ENCODE measurements around the gene GTPBP6. TPM values are rescaled to one million over a fixed set of nuclear protein-coding genes. Genes with fewer than 3 reads are reported as not detected.
A peak's percentile ranks its signal among the peaks of the same experiment; 100 is the strongest.

The GTPBP6 gene
- total RNA-seq, 5 donors from 2014 or later (not counting 1 experiment from before 2014, with no cell fraction given) = 58.8 to 112 (median 111) TPM

GRCh38 chrX:357035-357692 is 38.6 kb upstream of the GTPBP6 start:
- Mint-ChIP-seq H3K4me1 (peaks cover 26 to 29% (median 27%) of the 10 kb centered on the region in 3 donors), H3K27ac (peak overlapping the region; percentile 89 to 95), H3K4me3 (peak overlapping the region; percentile 8 to 69 (median 45)), H3K36me3 (peaks cover 54% of the 10 kb centered on the region), H3K9me3 (peaks cover 0 to 13% (median 3%) of the 10 kb centered on the region in 3 donors), H3K27me3 (no peaks in the 10 kb centered on the region)
- DNase-seq = no peak
- CTCF ChIA-PET = no interaction called here
- Histone ChIP-seq H3K9me3 (no peaks in the 10 kb centered on the region), H3K4me3 (ENCODE audit: control insufficient read depth in 1 of 2, extremely low read depth in 1 of 2, low read length in 1 of 2) (no peak overlapping the region), H3K36me3 (ENCODE audit: control insufficient read depth in 2 of 2, extremely low read depth in 1 of 2, insufficient read depth in 1 of 2, low read length in 1 of 2) (peaks cover 0 to 10% of the 10 kb centered on the region in 2 donors), H3K27me3 (replicated peaks in 1 of 2; ENCODE audit: control insufficient read depth in 2 of 2, extremely low read depth in 1 of 2, insufficient read depth in 2 of 2, low read length in 1 of 2) (no peaks in the 10 kb centered on the region), H3K27ac (ENCODE audit: low read length) (peak overlapping the region; percentile 62), H3K4me1 (ENCODE audit: control insufficient read depth in 1 of 2, extremely low read depth in 1 of 2, insufficient read depth in 2 of 2, low read length in 2 of 2) (peaks cover 0 to 21% of the 10 kb centered on the region in 2 experiments)
- ATAC-seq (replicated peaks in 1 of 4) = peak in 3 of 4 experiments; percentile 39 to 67 (median 43)
- 66% methylated on average over 5 of the region's 14 CpGs for WGBS (ENCODE audit: insufficient coverage)
- POLR2A ChIA-PET = no interaction called here

DNA sequence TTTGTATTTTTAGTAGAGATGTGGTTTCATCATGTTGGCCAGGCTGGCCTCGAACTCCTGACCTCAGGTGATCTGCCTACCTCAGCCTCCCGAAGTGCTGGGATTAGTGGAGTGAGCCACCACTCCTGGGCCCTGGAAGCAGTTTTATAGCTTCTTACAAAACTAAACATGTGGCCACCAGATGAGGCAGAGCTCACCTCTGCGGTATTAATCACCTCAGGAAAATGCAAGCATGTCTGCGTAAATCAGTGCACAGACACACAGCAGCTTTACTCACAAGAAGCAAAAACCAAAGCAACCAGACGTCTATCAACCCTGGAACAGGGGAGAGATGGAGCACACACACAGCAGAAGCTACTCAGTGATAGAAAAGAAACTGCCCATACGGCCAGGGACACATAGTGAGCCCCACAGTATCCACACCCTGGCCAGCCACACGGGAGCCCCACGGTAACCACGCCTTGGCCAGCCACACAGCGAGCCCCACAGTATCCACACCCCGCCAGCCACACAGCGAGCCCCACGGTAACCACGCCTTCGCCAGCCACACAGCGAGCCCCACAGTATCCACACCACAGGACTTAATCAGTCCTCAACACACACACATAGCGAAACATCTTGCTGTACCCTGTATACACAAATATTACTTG is 37.9 kb upstream of the GTPBP6 start:
- H3K4me3 ChIP-seq (ENCODE audit: control insufficient read depth in 1 of 2, extremely low read depth in 1 of 2, low read length in 1 of 2) = no peak overlapping the region
- DNase-seq (no peak), ATAC-seq (replicated peaks in 1 of 4) (no peak)
- H3K27ac ChIP-seq (ENCODE audit: low read length) = peak overlapping the region; percentile 62
- WGBS (ENCODE audit: insufficient coverage) = 64% methylated on average over 12 of the region's 17 CpGs
- no peaks in the 10 kb centered on the region for H3K27me3 Mint-ChIP-seq
- peak overlapping the region in 2 of 3 donors; percentile 8 to 69 for H3K4me3 Mint-ChIP-seq
- ChIA-PET CTCF (no interaction called here), POLR2A (no interaction called here)
- H3K27me3 ChIP-seq (replicated peaks in 1 of 2; ENCODE audit: control insufficient read depth in 2 of 2, extremely low read depth in 1 of 2, insufficient read depth in 2 of 2, low read length in 1 of 2) = no peaks in the 10 kb centered on the region
- H3K36me3 ChIP-seq (ENCODE audit: control insufficient read depth in 2 of 2, extremely low read depth in 1 of 2, insufficient read depth in 1 of 2, low read length in 1 of 2) = peaks cover 0 to 10% of the 10 kb centered on the region in 2 donors
- H3K27ac Mint-ChIP-seq = peak overlapping the region; percentile 89 to 95
- H3K4me1 Mint-ChIP-seq = peaks cover 26 to 29% (median 27%) of the 10 kb centered on the region in 3 donors
- H3K4me1 ChIP-seq (ENCODE audit: control insufficient read depth in 1 of 2, extremely low read depth in 1 of 2, insufficient read depth in 2 of 2, low read length in 2 of 2) = peaks cover 0 to 21% of the 10 kb centered on the region in 2 experiments
- H3K9me3 Mint-ChIP-seq = peaks cover 0 to 13% (median 3%) of the 10 kb centered on the region in 3 donors
- no peaks in the 10 kb centered on the region for H3K9me3 ChIP-seq
- peaks cover 50% of the 10 kb centered on the region for H3K36me3 Mint-ChIP-seq

GRCh38 chrX:355329-356050 is 36.9 kb upstream of the GTPBP6 start:
- Histone ChIP-seq H3K9me3 (no peaks in the 10 kb centered on the region), H3K4me1 (ENCODE audit: control insufficient read depth in 1 of 2, extremely low read depth in 1 of 2, insufficient read depth in 2 of 2, low read length in 2 of 2) (peaks cover 0 to 21% of the 10 kb centered on the region in 2 experiments), H3K27ac (ENCODE audit: low read length) (no peak overlapping the region), H3K4me3 (ENCODE audit: control insufficient read depth in 1 of 2, extremely low read depth in 1 of 2, low read length in 1 of 2) (no peak overlapping the region), H3K27me3 (replicated peaks in 1 of 2; ENCODE audit: control insufficient read depth in 2 of 2, extremely low read depth in 1 of 2, insufficient read depth in 2 of 2, low read length in 1 of 2) (no peaks in the 10 kb centered on the region), H3K36me3 (ENCODE audit: control insufficient read depth in 2 of 2, extremely low read depth in 1 of 2, insufficient read depth in 1 of 2, low read length in 1 of 2) (peaks cover 0 to 2% of the 10 kb centered on the region in 2 donors)
- DNase-seq = no peak
- Mint-ChIP-seq H3K27ac (peak overlapping the region; percentile 22 to 36), H3K4me1 (peaks cover 26 to 29% (median 27%) of the 10 kb centered on the region in 3 donors), H3K27me3 (no peaks in the 10 kb centered on the region), H3K36me3 (peaks cover 42% of the 10 kb centered on the region), H3K4me3 (no peak overlapping the region), H3K9me3 (peaks cover 0 to 13% (median 3%) of the 10 kb centered on the region in 3 donors)
- POLR2A ChIA-PET = no interaction called here
- ATAC-seq (replicated peaks in 1 of 4) = no peak
- 94% methylated on average over 31 of the region's 35 CpGs for WGBS (ENCODE audit: insufficient coverage)
- CTCF ChIA-PET = no interaction called here

- ATAC-seq (replicated peaks in 1 of 4) (no peak), DNase-seq (no peak)
- Histone ChIP-seq H3K9me3 (no peaks in the 10 kb centered on the region), H3K36me3 (ENCODE audit: control insufficient read depth in 2 of 2, extremely low read depth in 1 of 2, insufficient read depth in 1 of 2, low read length in 1 of 2) (peaks cover 0 to 2% of the 10 kb centered on the region in 2 donors), H3K4me3 (ENCODE audit: control insufficient read depth in 1 of 2, extremely low read depth in 1 of 2, low read length in 1 of 2) (no peak overlapping the region), H3K4me1 (ENCODE audit: control insufficient read depth in 1 of 2, extremely low read depth in 1 of 2, insufficient read depth in 2 of 2, low read length in 2 of 2) (peaks cover 0 to 21% of the 10 kb centered on the region in 2 experiments), H3K27me3 (replicated peaks in 1 of 2; ENCODE audit: control insufficient read depth in 2 of 2, extremely low read depth in 1 of 2, insufficient read depth in 2 of 2, low read length in 1 of 2) (no peaks in the 10 kb centered on the region), H3K27ac (ENCODE audit: low read length) (no peak overlapping the region)
- ChIA-PET POLR2A (no interaction called here), CTCF (no interaction called here)
- H3K4me3 Mint-ChIP-seq = no peak overlapping the region
- H3K36me3 Mint-ChIP-seq = peaks cover 40% of the 10 kb centered on the region
- H3K27me3 Mint-ChIP-seq = no peaks in the 10 kb centered on the region
- 92% methylated on average over 27 of the region's 39 CpGs for WGBS (ENCODE audit: insufficient coverage)
- H3K4me1 Mint-ChIP-seq = peaks cover 27 to 31% (median 29%) of the 10 kb centered on the region in 3 donors
- H3K27ac Mint-ChIP-seq = no peak overlapping the region
- H3K9me3 Mint-ChIP-seq = peaks cover 0 to 6% (median 0%) of the 10 kb centered on the region in 3 donors
Observed at GRCh38 chrX:353566-354535, 35.3 kb upstream of the GTPBP6 start.

DNA sequence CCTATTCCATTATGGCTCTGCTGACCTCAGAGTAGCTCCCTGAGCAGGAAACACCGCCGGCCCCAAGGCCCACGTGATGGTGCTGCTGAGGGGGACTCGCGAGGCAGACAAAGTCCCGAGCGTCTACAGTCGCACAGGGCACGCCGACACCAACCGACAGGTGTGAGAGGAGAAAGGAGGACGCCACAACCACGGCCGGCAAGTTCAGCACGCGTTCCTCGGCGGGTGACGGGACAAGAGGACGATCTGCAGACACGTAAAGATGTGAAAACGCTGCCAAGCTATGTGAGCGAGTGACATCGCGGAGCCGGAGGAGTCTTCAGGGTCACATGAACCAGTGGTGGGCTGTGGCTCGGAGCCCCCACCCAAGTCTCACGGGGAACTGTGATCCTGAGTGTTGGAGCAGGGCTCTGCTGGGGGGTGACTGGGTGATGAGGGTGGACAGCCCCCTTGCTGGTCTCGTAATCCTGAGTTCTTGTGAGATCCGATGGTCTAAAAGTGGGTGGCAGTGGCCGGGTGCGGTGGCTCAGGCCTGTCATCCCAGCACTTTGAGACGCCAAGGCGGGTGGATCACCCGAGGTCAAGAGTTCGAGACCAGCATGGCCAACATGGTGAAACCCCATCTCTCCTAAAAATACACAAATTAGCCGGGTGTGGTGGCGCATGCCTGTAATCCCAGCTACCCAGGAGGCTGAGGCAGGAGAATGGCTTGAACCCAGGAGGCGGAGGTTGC is 34.2 kb upstream of the GTPBP6 start:
- POLR2A ChIA-PET = no interaction called here
- Mint-ChIP-seq H3K27ac (no peak overlapping the region), H3K4me3 (no peak overlapping the region), H3K9me3 (peaks cover 0 to 5% (median 0%) of the 10 kb centered on the region in 3 donors), H3K27me3 (no peaks in the 10 kb centered on the region), H3K36me3 (peaks cover 42% of the 10 kb centered on the region), H3K4me1 (peaks cover 24 to 28% (median 27%) of the 10 kb centered on the region in 3 donors)
- Histone ChIP-seq H3K4me1 (ENCODE audit: control insufficient read depth in 1 of 2, extremely low read depth in 1 of 2, insufficient read depth in 2 of 2, low read length in 2 of 2) (peaks cover 0 to 13% of the 10 kb centered on the region in 2 experiments), H3K27ac (ENCODE audit: low read length) (no peak overlapping the region), H3K4me3 (ENCODE audit: control insufficient read depth in 1 of 2, extremely low read depth in 1 of 2, low read length in 1 of 2) (no peak overlapping the region), H3K9me3 (no peaks in the 10 kb centered on the region), H3K27me3 (replicated peaks in 1 of 2; ENCODE audit: control insufficient read depth in 2 of 2, extremely low read depth in 1 of 2, insufficient read depth in 2 of 2, low read length in 1 of 2) (no peaks in the 10 kb centered on the region), H3K36me3 (ENCODE audit: control insufficient read depth in 2 of 2, extremely low read depth in 1 of 2, insufficient read depth in 1 of 2, low read length in 1 of 2) (peaks cover 0 to 4% of the 10 kb centered on the region in 2 donors)
- no peak for DNase-seq
- 95% methylated on average over 32 of the region's 39 CpGs for WGBS (ENCODE audit: insufficient coverage)
- no peak for ATAC-seq (replicated peaks in 1 of 4)
- CTCF ChIA-PET = no interaction called here

Measured in T-cell (primary cell).